Measurements from ENCODE around the gene MBNL2. TPM values are rescaled to one million over a fixed set of nuclear protein-coding genes. Genes with fewer than 3 reads are reported as not detected.

The MBNL2 gene, protein sequence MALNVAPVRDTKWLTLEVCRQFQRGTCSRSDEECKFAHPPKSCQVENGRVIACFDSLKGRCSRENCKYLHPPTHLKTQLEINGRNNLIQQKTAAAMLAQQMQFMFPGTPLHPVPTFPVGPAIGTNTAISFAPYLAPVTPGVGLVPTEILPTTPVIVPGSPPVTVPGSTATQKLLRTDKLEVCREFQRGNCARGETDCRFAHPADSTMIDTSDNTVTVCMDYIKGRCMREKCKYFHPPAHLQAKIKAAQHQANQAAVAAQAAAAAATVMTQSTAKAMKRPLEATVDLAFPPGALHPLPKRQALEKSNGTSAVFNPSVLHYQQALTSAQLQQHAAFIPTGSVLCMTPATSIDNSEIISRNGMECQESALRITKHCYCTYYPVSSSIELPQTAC
- total RNA-seq, result 59.8 TPM

- H3K9me3 ChIP-seq (ENCODE audit: low read depth, low read length), result no peaks in the 10 kb centered on the region
- peak within 1 kb of the TSS; percentile 74 for H3K4me3 ChIP-seq (ENCODE audit: low read length)
Observed at GRCh38 chr13:97221989-97222700, at the start of gene MBNL2. Gene MBNL2, plus strand, starts transcription at chr13:97222333. Its CDS starts 53,903 bp downstream, at chr13:97276236.

GRCh38 chr13:97174638-97175037, 47.5 kb upstream of the MBNL2 start:
- no peaks in the 10 kb centered on the region for H3K9me3 ChIP-seq (ENCODE audit: low read depth, low read length)
- no peak overlapping the region for H3K4me3 ChIP-seq (ENCODE audit: low read length)
- no peaks in the 10 kb centered on the region for H3K4me1 ChIP-seq (ENCODE audit: insufficient read depth, low read length)
- no peaks in the 10 kb centered on the region for H3K27me3 ChIP-seq (ENCODE audit: insufficient read depth, low read length)

More at GRCh38 chr13:97221989-97222700, at the start of gene MBNL2:
- peaks cover 36% of the 10 kb centered on the region for H3K4me1 ChIP-seq (ENCODE audit: insufficient read depth, low read length)
- no peaks in the 10 kb centered on the region for H3K27me3 ChIP-seq (ENCODE audit: insufficient read depth, low read length)

- Histone ChIP-seq H3K27me3 (ENCODE audit: insufficient read depth, low read length) (no peaks in the 10 kb centered on the region), H3K9me3 (ENCODE audit: low read depth, low read length) (no peaks in the 10 kb centered on the region), H3K4me3 (ENCODE audit: low read length) (no peak overlapping the region), H3K4me1 (ENCODE audit: insufficient read depth, low read length) (no peaks in the 10 kb centered on the region)
Observed at GRCh38 chr13:97175041-97175440, 47.1 kb upstream of the MBNL2 start.

DNA sequence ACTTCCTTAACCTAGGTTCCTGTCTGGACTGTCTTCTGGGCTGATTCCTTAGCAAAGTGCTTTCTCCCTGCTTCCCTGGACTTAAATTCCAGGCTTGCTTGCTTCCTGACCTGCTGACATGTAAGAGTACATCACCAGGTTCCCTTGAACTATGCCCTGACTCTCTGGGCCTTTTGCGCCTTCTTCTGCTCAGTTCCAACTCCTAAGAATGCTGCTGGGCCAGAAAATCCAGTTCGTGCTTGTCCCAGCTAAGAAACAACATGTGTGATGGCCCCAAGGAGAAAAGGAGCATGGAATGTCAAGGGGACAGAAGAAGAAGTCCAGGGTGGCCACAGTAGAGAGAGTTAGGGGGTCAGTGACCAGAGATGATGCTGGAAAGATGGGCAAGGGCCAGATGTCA, 42.6 kb upstream of the MBNL2 start:
- H3K4me1 ChIP-seq (ENCODE audit: insufficient read depth, low read length), result no peaks in the 10 kb centered on the region
- no peak overlapping the region for H3K4me3 ChIP-seq (ENCODE audit: low read length)
- H3K27me3 ChIP-seq (ENCODE audit: insufficient read depth, low read length), result no peaks in the 10 kb centered on the region
- H3K9me3 ChIP-seq (ENCODE audit: low read depth, low read length), result no peaks in the 10 kb centered on the region

DNA sequence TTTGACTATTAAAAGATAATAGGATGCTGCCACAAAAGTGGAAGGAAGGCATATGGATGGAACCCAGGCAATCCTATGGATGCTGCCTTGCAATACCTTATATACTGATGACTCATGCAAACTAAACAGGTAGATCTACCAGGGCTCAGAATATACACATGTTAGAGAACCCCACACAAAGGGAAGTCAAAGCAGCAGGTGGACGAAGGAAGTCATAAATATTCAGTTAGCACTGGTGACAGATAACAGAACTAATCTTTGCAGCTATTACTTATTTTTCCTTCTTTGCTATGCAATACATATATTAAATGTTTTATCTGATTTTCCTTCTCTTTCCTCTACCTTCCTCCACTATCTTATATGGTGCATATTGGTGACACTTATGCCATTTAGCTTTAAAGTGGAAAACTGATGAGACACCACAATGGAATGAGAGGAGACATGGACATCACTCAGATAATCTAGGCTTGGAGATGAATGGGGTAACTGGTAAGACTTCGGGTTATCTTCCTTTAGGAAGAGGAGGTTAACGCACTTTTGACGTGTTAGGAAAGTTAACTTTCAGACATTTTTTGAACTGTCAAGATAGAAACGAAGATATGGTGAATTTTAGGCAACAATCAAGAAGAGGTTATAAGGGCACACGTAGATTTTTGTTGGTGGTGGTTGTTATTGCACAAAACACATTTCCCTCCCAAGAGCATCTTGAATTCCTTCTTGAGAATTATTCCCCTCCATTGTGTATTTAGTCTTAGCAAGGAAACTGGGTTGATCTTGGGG, 39.8 kb upstream of the MBNL2 start:
- no peaks in the 10 kb centered on the region for H3K4me1 ChIP-seq (ENCODE audit: insufficient read depth, low read length)
- H3K9me3 ChIP-seq (ENCODE audit: low read depth, low read length), result no peaks in the 10 kb centered on the region
- no peak overlapping the region for H3K4me3 ChIP-seq (ENCODE audit: low read length)
- peaks cover 4% of the 10 kb centered on the region for H3K27me3 ChIP-seq (ENCODE audit: insufficient read depth, low read length)

DNA sequence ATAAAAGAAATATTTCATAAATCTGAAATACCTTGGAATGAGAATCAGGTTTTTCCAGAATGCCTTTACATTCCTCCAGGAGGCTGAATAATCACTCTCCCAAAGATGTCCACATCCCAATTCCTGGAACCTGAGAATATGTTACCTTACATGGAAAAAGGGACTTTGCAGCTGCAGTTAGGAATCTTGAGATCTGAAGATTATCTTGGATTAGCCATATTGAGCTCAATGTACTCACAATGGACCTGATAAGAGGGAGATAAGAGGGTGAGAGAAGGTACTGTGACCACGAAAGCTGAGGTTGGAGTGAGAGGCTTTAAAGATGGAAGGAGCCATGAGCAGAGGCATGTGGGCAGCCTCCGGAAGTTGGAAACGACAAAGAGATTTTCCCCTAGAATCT, 36.8 kb upstream of the MBNL2 start:
- no peaks in the 10 kb centered on the region for H3K4me1 ChIP-seq (ENCODE audit: insufficient read depth, low read length)
- no peaks in the 10 kb centered on the region for H3K9me3 ChIP-seq (ENCODE audit: low read depth, low read length)
- no peak overlapping the region for H3K4me3 ChIP-seq (ENCODE audit: low read length)
- H3K27me3 ChIP-seq (ENCODE audit: insufficient read depth, low read length), result peaks cover 8% of the 10 kb centered on the region

- H3K9me3 ChIP-seq (ENCODE audit: low read depth, low read length), result no peaks in the 10 kb centered on the region
- H3K4me1 ChIP-seq (ENCODE audit: insufficient read depth, low read length), result no peaks in the 10 kb centered on the region
- H3K4me3 ChIP-seq (ENCODE audit: low read length), result no peak overlapping the region
- peaks cover 8% of the 10 kb centered on the region for H3K27me3 ChIP-seq (ENCODE audit: insufficient read depth, low read length)
Observed at GRCh38 chr13:97185751-97186150, 36.4 kb upstream of the MBNL2 start.

DNA sequence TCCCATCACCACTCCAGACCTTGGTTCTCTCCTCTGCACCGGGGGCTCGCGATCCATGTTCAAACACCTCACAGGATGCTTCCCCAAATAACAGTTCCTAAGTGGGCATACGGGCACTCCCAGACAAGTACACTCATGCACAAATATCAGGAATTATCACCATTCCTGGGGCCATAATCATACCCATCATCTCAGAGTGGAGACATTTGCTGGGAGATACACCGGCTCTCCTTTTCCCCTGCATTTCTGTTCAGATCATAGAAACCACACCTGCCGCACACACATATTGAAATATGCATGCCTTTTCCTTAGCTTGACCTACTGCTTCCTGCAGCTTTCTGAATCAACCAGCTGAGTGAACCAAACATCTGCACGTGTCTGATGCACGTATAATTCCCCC, 33.9 kb upstream of the MBNL2 start:
- Histone ChIP-seq H3K9me3 (ENCODE audit: low read depth, low read length) (no peaks in the 10 kb centered on the region), H3K4me3 (ENCODE audit: low read length) (no peak overlapping the region), H3K27me3 (ENCODE audit: insufficient read depth, low read length) (peaks cover 8% of the 10 kb centered on the region)

GRCh38 chr13:97189928-97190327, 32.2 kb upstream of the MBNL2 start:
- Histone ChIP-seq H3K4me3 (ENCODE audit: low read length) (no peak overlapping the region), H3K27me3 (ENCODE audit: insufficient read depth, low read length) (peaks cover 8% of the 10 kb centered on the region), H3K9me3 (ENCODE audit: low read depth, low read length) (no peaks in the 10 kb centered on the region), H3K4me1 (ENCODE audit: insufficient read depth, low read length) (no peaks in the 10 kb centered on the region)

More for the DNA sequence above, 33.9 kb upstream of the MBNL2 start:
- no peaks in the 10 kb centered on the region for H3K4me1 ChIP-seq (ENCODE audit: insufficient read depth, low read length)

DNA sequence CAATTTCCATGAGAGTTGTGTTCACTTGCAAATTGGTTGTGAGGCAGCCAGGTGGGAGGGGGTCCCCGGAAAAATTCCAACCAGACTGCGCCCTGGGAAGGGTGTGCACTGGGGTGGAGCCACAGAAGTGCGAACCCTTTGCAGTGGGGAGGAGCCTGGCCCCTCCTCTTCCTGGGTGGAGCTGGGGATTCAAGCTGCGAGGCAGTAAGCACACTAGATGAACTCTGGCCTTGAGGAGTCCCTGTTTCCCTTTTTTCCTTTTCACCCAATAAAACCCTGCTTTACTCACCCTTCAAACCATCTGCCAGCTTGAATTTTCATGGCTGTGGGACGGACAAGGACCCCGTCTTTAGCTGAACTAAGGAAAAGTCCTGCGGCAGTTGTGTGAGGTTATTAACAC, 31.0 kb upstream of the MBNL2 start:
- no peaks in the 10 kb centered on the region for H3K4me1 ChIP-seq (ENCODE audit: insufficient read depth, low read length)

DNA sequence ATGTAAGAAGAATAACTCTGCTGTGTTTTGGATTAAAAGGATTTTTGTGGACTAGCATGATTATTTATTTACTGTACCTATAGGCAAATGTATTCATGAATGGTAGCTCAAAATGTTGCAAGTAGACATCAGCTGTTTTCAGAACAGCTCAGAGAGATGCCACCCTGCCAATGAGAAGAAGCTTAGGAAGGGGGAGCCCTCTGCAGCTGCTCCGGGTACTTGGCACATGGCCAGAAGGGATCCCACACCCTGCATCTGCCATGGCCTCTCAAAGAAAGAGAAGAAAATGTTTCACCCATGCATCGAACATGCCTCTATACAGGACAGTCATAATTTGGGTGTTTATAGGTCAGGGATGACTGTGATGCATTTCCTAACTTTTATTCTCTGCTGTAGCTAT, 30.5 kb upstream of the MBNL2 start:
- Histone ChIP-seq H3K4me3 (ENCODE audit: low read length) (no peak overlapping the region), H3K4me1 (ENCODE audit: insufficient read depth, low read length) (no peaks in the 10 kb centered on the region), H3K27me3 (ENCODE audit: insufficient read depth, low read length) (peaks cover 6% of the 10 kb centered on the region), H3K9me3 (ENCODE audit: low read depth, low read length) (no peaks in the 10 kb centered on the region)

More for the DNA sequence above, 31.0 kb upstream of the MBNL2 start:
- Histone ChIP-seq H3K9me3 (ENCODE audit: low read depth, low read length) (no peaks in the 10 kb centered on the region), H3K4me3 (ENCODE audit: low read length) (no peak overlapping the region), H3K27me3 (ENCODE audit: insufficient read depth, low read length) (peaks cover 6% of the 10 kb centered on the region)

GRCh38 chr13:97192166-97192565, 30.0 kb upstream of the MBNL2 start:
- Histone ChIP-seq H3K9me3 (ENCODE audit: low read depth, low read length) (no peaks in the 10 kb centered on the region), H3K4me1 (ENCODE audit: insufficient read depth, low read length) (no peaks in the 10 kb centered on the region), H3K27me3 (ENCODE audit: insufficient read depth, low read length) (peaks cover 11% of the 10 kb centered on the region), H3K4me3 (ENCODE audit: low read length) (no peak overlapping the region)

GRCh38 chr13:97193577-97193976, 28.6 kb upstream of the MBNL2 start:
- no peak overlapping the region for H3K4me3 ChIP-seq (ENCODE audit: low read length)
- no peaks in the 10 kb centered on the region for H3K4me1 ChIP-seq (ENCODE audit: insufficient read depth, low read length)
- no peaks in the 10 kb centered on the region for H3K9me3 ChIP-seq (ENCODE audit: low read depth, low read length)
- H3K27me3 ChIP-seq (ENCODE audit: insufficient read depth, low read length), result peaks cover 13% of the 10 kb centered on the region

- Histone ChIP-seq H3K4me3 (ENCODE audit: low read length) (no peak overlapping the region), H3K27me3 (ENCODE audit: insufficient read depth, low read length) (peaks cover 17% of the 10 kb centered on the region), H3K9me3 (ENCODE audit: low read depth, low read length) (no peaks in the 10 kb centered on the region), H3K4me1 (ENCODE audit: insufficient read depth, low read length) (no peaks in the 10 kb centered on the region)
Observed at GRCh38 chr13:97194479-97194878, 27.7 kb upstream of the MBNL2 start.

DNA sequence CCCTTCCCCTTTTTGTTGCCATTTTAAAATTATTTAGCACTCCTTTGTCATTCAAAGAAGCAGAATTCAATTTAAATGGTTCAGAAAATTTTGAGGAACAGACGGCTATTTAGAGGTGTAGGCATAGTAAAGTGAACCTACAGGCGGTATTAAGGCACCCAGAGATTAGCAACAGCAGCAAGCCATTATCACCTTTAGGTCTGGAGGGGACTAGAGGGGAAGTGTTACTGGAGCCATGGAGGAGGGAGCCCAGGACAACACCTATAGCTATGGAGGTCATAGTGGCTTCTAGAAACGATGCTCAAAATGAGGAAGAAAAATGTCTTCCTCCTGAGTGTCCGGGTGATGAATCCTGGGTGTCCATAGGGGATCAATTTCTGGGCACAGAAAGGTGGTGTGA, 25.8 kb upstream of the MBNL2 start:
- H3K27me3 ChIP-seq (ENCODE audit: insufficient read depth, low read length), result peaks cover 20% of the 10 kb centered on the region
- no peaks in the 10 kb centered on the region for H3K9me3 ChIP-seq (ENCODE audit: low read depth, low read length)
- no peak overlapping the region for H3K4me3 ChIP-seq (ENCODE audit: low read length)
- H3K4me1 ChIP-seq (ENCODE audit: insufficient read depth, low read length), result no peaks in the 10 kb centered on the region

Measured in mononuclear cell (primary cell).